Fibroblast of pulmonary artery (primary cell): ENCODE results near the gene METRNL.
"Not testable (repeated sequence)": the region's sequence is repeated elsewhere in the genome, so short reads cannot be mapped to it uniquely, and the experiment has no call there.

ENCODE experiments used
- DNase-seq: peaks from one replicate; pipeline ENCODE4 v3.0.0-alpha.2; 2010; ENCODE audit warnings: low read depth
- H3K4me3 ChIP-seq: replicated peaks from 2 replicates; pipeline ENCODE4 v1.5.1; 2011; ENCODE audit warnings: low read depth, mild to moderate bottlenecking, control low read depth, low read length, moderate library complexity
- TF ChIP-seq, protein P1 (sequence below): IDR thresholded peaks from 2 replicates; pipeline ENCODE4 v1.5.1; 2011; ENCODE audit warnings: mild to moderate bottlenecking, control low read depth, low read length, inconsistent platforms; ENCODE audit errors: missing control alignments

Gene METRNL

DNA sequence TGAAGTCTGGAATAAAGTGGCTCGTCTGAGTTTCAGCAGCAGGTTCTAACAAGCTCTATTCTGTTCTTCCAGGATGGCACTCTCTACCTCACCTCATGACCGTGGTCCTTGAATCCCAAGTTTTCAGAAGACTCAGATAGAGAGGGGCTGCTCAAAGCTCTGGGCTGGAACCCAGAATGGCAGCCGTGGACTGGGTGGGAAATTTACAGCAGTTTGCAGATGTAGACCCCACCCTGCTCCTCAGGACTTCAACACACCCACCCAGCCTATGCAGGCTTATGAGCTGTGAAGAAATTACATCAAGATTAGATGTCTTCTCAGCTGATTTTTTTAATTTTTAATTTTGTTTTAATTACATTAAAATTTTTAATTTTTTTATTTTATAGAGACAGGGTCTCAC, 59.4 kb downstream of the METRNL start:
- no peak for DNase-seq
- H3K4me3 ChIP-seq, result no peak overlapping the region
- TF ChIP-seq, protein P1, sequence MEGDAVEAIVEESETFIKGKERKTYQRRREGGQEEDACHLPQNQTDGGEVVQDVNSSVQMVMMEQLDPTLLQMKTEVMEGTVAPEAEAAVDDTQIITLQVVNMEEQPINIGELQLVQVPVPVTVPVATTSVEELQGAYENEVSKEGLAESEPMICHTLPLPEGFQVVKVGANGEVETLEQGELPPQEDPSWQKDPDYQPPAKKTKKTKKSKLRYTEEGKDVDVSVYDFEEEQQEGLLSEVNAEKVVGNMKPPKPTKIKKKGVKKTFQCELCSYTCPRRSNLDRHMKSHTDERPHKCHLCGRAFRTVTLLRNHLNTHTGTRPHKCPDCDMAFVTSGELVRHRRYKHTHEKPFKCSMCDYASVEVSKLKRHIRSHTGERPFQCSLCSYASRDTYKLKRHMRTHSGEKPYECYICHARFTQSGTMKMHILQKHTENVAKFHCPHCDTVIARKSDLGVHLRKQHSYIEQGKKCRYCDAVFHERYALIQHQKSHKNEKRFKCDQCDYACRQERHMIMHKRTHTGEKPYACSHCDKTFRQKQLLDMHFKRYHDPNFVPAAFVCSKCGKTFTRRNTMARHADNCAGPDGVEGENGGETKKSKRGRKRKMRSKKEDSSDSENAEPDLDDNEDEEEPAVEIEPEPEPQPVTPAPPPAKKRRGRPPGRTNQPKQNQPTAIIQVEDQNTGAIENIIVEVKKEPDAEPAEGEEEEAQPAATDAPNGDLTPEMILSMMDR, result no peak

DNA sequence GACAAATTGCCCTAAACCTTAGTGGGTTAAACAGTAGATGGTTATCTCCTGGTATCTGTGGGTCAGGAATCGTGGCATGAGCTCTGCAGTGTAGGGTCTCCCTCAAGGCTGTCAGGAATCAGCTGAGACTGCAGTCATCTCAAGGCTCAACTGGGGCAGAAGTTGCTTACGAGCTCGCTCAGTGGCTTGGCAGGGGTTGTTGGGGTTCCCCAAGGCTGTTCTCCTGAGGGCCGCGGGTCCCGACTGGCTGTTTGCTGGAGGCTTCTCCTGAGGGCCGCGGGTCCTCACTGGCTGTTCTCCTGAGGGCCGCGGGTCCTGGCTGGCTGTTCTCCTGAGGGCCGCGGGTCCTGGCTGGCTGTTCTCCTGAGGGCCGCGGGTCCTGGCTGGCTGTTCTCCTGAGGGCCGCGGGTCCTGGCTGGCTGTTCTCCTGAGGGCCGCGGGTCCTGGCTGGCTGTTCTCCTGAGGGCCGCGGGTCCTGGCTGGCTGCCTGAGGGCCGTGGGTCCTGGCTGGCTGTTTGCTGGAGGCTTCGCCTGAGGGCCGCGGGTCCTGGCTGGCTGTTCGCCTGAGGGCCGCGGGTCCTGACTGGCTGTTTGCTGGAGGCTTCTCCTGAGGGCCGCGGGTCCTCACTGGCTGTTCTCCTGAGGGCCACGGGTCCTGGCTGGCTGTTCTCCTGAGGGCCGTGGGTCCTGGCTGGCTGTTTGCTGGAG, 60.3 kb downstream of the METRNL start:
- DNase-seq, H3K4me3 ChIP-seq: not testable (repeated sequence)

DNA sequence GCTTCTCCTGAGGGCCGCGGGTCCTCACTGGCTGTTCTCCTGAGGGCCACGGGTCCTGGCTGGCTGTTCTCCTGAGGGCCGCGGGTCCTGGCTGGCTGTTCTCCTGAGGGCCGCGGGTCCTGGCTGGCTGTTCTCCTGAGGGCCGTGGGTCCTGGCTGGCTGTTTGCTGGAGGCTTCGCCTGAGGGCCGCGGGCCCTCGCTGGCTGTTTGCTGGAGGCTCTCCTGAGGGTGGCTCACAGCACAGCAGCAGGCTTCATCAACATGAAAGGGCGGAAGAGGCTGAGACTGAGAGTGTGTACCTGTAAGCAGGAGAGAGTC, 60.8 kb downstream of the METRNL start:
- H3K4me3 ChIP-seq, DNase-seq: not testable (repeated sequence)

DNA sequence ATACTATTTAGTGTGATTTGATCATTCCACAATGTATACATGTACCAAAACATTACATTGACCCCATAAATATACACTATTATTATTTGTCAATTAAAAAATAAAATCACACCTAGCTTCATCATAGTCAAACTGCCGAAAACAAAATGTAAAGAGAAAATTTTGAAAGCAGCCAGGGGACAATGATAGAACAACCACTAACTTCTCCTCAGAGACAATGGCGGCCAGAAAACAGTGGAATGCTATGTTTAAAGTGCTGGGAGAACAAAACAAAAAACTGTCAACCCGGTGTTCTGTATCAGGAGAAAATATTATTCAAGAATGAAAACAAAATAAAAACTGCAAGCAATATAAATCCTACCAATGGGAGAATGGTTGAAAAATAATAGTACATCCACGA, 63.2 kb downstream of the METRNL start:
- TF ChIP-seq, protein P1, result no peak
- no peak overlapping the region for H3K4me3 ChIP-seq
- no peak for DNase-seq

DNA sequence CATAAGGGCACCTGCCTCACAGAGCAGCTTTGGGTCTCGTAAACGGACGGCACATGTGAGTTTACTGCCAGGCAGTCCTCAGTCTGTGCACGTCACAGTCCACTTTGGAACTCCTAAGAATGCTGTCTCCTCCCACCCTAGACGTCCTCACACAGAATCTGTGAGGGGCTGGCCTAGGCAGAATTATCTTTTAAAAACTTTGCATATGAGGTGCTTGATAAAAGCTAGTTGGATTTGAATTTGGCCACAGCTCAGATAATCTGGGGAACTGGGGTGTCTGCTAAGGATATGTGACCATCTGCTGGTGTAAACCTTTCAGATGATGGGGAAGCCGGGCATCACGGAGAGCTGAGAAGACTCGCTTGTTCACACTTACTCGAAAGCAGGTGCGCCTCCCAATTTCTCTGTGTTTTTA, 64.4 kb downstream of the METRNL start:
- TF ChIP-seq, protein P1, result no peak

More for the DNA sequence above, 64.4 kb downstream of the METRNL start:
- DNase-seq, result no peak
- no peak overlapping the region for H3K4me3 ChIP-seq
